GM23248 (cell line): ENCODE data around the gene KLHDC8A.

ENCODE experiments used
- EZH2 ChIP-seq: fragments of 200-600 bp; sonication (generic); IDR thresholded peaks from 2 replicates; pipeline ENCODE4 v1.6.1; 2018; ENCODE audit warnings: antibody characterized with exemption, mild to moderate bottlenecking; ENCODE audit not compliant: insufficient read depth, poor library complexity, severe bottlenecking
- EZH2phosphoT487 ChIP-seq: fragments of 200-600 bp; sonication (generic); IDR thresholded peaks from 2 replicates; pipeline ENCODE4 v1.6.1; 2018; ENCODE audit warnings: antibody characterized with exemption, moderate library complexity, mild to moderate bottlenecking, low read depth; ENCODE audit not compliant: insufficient read depth

- TF ChIP-seq EZH2 (no peak), EZH2phosphoT487 (no peak)
Observed at GRCh38 chr1:205329719-205330118, 27.0 kb downstream of the KLHDC8A start.
